Right atrium auricular region (tissue), 2 donors: Measurements from ENCODE around the gene RNASEH2B. TPM values are rescaled to one million over a fixed set of nuclear protein-coding genes. Genes with fewer than 3 reads are reported as not detected.

ENCODE experiments used
- DNase-seq: peaks from one replicate; pipeline ENCODE4 v3.0.0-alpha.2; 2019; ENCODE audit warnings: low spot score
- H3K27ac ChIP-seq, 2 donors: fragments of 200-600 bp; sonication (generic); 1 replicate in 1 of 2; 2 replicates in 1 of 2; pipeline ENCODE4 v1.5.1; 2016 to 2019
- H3K27me3 ChIP-seq, 2 donors: fragments of 200-600 bp; sonication (generic); one replicate each; pipeline versions ENCODE4 v1.5.1 to v1.6.0; 2017 to 2019
- H3K36me3 ChIP-seq: fragments of 200-600 bp; sonication (generic); one replicate; pipeline ENCODE4 v1.5.1; 2016
- H3K4me1 ChIP-seq, 2 donors: fragments of 200-600 bp; sonication (generic); one replicate each; pipeline versions ENCODE4 v1.5.1 to v1.6.0; 2017 to 2019
- H3K4me3 ChIP-seq, 2 donors: fragments of 200-600 bp; sonication (generic); 1 replicate in 1 of 2; 2 replicates in 1 of 2; pipeline ENCODE4 v1.5.1; 2017 to 2019; ENCODE audit warnings: mild to moderate bottlenecking in 1 of 2, moderate library complexity in 1 of 2
- H3K9me3 ChIP-seq, 2 donors: fragments of 200-600 bp; sonication (generic); one replicate each; pipeline ENCODE4 v1.5.1; 2019
- total RNA-seq, 2 donors: library from RNA; depleted of rRNA; stranded (reverse); fragments of >200 nt; gene quantifications; one replicate each; pipeline ENCODE4 v1.1.0, GENCODE V29; 2016
- TF ChIP-seq, protein P1 (sequence below), 2 donors: fragments of 200-600 bp; sonication (generic); IDR thresholded peaks; one replicate each; pipeline ENCODE4 v1.5.1; 2019; ENCODE audit warnings: antibody characterized with exemption in 2 of 2

The RNASEH2B gene
- total RNA-seq, 2 donors from 2014 or later, result 22.9 to 36.9 TPM

DNA sequence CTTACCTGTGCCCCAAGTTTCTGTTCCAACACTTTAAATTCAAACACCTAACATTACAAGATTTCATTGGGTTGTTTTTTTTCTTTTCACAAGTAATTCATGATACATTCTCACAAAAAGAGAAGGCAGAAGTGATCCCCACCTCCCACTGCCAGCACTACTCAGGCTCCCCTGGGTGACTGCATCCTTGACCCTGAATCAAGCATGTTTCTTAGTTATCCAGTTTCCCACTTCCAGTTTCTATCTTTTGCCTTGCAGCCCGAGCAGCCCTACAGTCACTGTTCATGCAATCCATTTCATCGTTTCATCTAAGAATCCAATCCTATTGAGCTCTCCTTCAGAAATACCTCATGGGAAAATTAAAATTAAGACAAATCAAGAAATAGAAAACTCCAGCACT, 61.4 kb downstream of the RNASEH2B start:
- no peaks in the 10 kb centered on the region for H3K36me3 ChIP-seq
- no peaks in the 10 kb centered on the region for H3K4me1 ChIP-seq

GRCh38 chr13:50974268-50974667, 64.7 kb downstream of the RNASEH2B start:
- Histone ChIP-seq H3K9me3 (no peaks in the 10 kb centered on the region), H3K27ac (no peak overlapping the region), H3K4me1 (no peaks in the 10 kb centered on the region), H3K4me3 (no peak overlapping the region), H3K36me3 (no peaks in the 10 kb centered on the region), H3K27me3 (no peaks in the 10 kb centered on the region)
- no peak for DNase-seq
- TF ChIP-seq, protein P1, sequence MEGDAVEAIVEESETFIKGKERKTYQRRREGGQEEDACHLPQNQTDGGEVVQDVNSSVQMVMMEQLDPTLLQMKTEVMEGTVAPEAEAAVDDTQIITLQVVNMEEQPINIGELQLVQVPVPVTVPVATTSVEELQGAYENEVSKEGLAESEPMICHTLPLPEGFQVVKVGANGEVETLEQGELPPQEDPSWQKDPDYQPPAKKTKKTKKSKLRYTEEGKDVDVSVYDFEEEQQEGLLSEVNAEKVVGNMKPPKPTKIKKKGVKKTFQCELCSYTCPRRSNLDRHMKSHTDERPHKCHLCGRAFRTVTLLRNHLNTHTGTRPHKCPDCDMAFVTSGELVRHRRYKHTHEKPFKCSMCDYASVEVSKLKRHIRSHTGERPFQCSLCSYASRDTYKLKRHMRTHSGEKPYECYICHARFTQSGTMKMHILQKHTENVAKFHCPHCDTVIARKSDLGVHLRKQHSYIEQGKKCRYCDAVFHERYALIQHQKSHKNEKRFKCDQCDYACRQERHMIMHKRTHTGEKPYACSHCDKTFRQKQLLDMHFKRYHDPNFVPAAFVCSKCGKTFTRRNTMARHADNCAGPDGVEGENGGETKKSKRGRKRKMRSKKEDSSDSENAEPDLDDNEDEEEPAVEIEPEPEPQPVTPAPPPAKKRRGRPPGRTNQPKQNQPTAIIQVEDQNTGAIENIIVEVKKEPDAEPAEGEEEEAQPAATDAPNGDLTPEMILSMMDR (IDR thresholded peaks at IDR 0.05), result no peak

More for the DNA sequence above, 61.4 kb downstream of the RNASEH2B start:
- no peaks in the 10 kb centered on the region for H3K27me3 ChIP-seq
- H3K27ac ChIP-seq, result no peak overlapping the region
- TF ChIP-seq, protein P1 (IDR thresholded peaks at IDR 0.05), result no peak
- H3K4me3 ChIP-seq, result no peak overlapping the region
- H3K9me3 ChIP-seq, result no peaks in the 10 kb centered on the region
- no peak for DNase-seq

DNA sequence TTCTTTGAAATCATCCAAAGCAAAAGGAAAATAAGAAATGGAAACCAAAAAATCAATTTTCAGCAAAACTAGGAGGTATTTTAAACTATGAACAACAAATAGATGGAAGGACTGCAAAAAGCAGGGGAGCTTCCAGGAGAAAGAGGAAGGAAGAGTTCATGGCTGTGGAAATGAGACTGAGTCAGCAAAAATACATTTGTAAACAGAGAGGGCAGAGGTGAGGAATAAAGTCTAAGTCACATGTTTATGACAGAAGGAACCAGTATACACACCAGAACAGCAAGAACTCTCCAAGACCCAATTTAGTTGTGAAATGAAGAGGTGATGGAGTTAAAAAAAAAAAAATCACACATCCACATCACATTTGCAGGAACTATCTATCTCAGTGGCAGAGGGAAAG, 69.6 kb downstream of the RNASEH2B start:
- no peaks in the 10 kb centered on the region for H3K4me1 ChIP-seq
- no peaks in the 10 kb centered on the region for H3K9me3 ChIP-seq
- no peaks in the 10 kb centered on the region for H3K36me3 ChIP-seq
- TF ChIP-seq, protein P1 (IDR thresholded peaks at IDR 0.05), result no peak
- no peaks in the 10 kb centered on the region for H3K27me3 ChIP-seq
- DNase-seq, result no peak
- H3K4me3 ChIP-seq, result no peak overlapping the region
- no peak overlapping the region for H3K27ac ChIP-seq

DNA sequence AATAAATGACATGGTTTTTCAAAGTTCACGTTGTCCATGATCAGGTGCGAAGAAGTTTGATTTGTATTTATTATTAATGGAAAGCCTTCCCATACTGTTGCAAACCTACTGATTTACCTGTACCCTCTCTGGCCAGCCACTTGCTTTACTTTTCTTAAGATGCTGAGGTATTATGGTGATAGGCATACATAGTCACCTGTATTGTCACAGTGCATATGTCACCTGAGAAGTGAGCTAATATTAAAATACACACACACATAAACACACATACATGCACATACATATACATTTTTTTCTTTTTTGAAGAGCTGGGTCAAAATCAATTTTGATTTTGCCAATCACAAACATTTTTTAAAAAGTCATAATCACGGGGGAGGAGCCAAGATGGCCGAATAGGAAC, 72.1 kb downstream of the RNASEH2B start:
- DNase-seq, result no peak
- no peak overlapping the region for H3K27ac ChIP-seq
- H3K4me1 ChIP-seq, result no peaks in the 10 kb centered on the region
- H3K4me3 ChIP-seq, result no peak overlapping the region
- no peaks in the 10 kb centered on the region for H3K27me3 ChIP-seq
- H3K36me3 ChIP-seq, result no peaks in the 10 kb centered on the region
- TF ChIP-seq, protein P1 (IDR thresholded peaks at IDR 0.05), result no peak
- H3K9me3 ChIP-seq, result no peaks in the 10 kb centered on the region

DNA sequence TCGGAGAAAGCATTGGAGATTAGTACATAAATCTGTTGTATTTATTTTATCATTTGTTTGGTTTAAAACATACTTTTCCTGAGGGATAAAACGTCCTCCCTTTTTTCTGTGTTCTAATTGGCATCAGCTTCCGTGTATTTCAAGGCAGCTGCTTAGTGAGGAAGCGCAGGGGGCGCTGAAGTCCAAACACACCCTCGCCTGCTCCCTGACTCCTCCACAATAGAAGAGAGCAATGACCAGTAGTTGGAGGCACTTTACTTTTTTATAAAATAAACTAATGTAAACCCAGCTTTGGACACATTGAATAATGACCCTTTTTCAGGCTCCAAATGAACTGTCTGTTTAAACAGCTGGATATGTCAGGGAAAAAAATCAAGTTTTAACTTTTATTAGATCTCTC, 79.9 kb downstream of the RNASEH2B start:
- Histone ChIP-seq H3K36me3 (no peaks in the 10 kb centered on the region), H3K4me1 (peaks cover 0 to 16% of the 10 kb centered on the region in 2 donors), H3K9me3 (no peaks in the 10 kb centered on the region), H3K27ac (no peak overlapping the region), H3K27me3 (no peaks in the 10 kb centered on the region), H3K4me3 (no peak overlapping the region)
- TF ChIP-seq, protein P1 (IDR thresholded peaks at IDR 0.05), result peak in 1 of 2 donors; percentile 53
- no peak for DNase-seq

- no peak for DNase-seq
- H3K9me3 ChIP-seq, result no peaks in the 10 kb centered on the region
- H3K36me3 ChIP-seq, result no peaks in the 10 kb centered on the region
- no peaks in the 10 kb centered on the region for H3K27me3 ChIP-seq
- TF ChIP-seq, protein P1 (IDR thresholded peaks at IDR 0.05), result no peak
- no peak overlapping the region for H3K27ac ChIP-seq
- no peak overlapping the region for H3K4me3 ChIP-seq
- peaks cover 0 to 16% of the 10 kb centered on the region in 2 donors for H3K4me1 ChIP-seq
Measured at GRCh38 chr13:50990065-50990817, 80.7 kb downstream of the RNASEH2B start.
